ENCODE data around the gene CHDH.

DNA sequence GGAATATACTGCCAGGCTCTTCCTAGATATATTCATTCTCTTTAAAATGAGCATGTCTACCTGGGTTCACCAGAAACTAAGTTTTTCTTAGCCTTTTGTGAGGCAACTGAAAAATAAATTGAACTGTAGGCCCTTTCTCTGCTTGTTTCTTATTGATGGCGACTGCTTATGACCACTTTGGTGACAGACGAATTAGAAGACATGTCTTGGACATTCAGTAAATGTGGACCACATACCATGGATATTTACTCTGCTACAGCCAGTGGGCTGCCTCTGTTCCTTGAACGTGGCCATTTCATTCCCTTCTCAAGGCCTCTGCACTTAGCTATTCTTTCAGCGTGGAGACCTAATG lies 46.0 kb upstream of the CHDH start:
- TF ChIP-seq, protein P1, sequence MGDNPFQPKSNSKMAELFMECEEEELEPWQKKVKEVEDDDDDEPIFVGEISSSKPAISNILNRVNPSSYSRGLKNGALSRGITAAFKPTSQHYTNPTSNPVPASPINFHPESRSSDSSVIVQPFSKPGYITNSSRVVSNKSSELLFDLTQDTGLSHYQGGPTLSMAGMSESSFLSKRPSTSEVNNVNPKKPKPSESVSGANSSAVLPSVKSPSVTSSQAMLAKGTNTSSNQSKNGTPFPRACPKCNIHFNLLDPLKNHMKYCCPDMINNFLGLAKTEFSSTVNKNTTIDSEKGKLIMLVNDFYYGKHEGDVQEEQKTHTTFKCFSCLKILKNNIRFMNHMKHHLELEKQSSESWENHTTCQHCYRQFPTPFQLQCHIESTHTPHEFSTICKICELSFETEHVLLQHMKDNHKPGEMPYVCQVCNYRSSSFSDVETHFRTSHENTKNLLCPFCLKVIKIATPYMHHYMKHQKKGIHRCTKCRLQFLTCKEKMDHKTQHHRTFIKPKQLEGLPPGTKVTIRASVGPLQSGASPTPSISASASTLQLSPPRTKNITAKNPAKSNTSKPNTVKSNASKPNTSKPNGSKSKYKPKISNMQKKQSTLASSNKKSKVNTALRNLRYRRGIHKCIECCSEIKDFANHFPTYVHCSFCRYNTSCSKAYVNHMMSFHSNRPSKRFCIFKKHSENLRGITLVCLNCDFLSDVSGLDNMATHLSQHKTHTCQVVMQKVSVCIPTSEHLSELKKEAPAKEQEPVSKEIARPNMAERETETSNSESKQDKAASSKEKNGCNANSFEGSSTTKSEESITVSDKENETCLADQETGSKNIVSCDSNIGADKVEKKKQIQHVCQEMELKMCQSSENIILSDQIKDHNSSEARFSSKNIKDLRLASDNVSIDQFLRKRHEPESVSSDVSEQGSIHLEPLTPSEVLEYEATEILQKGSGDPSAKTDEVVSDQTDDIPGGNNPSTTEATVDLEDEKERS (tag by site-specific recombination; IDR thresholded peaks at IDR 0.05), result no peak
- TF ChIP-seq ZNF544 (tag by site-specific recombination; IDR thresholded peaks at IDR 0.05), result no peak
- TF ChIP-seq ZNF132 (tag by site-specific recombination; IDR thresholded peaks at IDR 0.05; ENCODE audit: borderline replicate concordance), result no peak
- TF ChIP-seq, protein P2, sequence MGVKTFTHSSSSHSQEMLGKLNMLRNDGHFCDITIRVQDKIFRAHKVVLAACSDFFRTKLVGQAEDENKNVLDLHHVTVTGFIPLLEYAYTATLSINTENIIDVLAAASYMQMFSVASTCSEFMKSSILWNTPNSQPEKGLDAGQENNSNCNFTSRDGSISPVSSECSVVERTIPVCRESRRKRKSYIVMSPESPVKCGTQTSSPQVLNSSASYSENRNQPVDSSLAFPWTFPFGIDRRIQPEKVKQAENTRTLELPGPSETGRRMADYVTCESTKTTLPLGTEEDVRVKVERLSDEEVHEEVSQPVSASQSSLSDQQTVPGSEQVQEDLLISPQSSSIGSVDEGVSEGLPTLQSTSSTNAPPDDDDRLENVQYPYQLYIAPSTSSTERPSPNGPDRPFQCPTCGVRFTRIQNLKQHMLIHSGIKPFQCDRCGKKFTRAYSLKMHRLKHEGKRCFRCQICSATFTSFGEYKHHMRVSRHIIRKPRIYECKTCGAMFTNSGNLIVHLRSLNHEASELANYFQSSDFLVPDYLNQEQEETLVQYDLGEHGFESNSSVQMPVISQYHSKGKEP (tag by site-specific recombination; IDR thresholded peaks at IDR 0.05), result no peak
- TF ChIP-seq, protein P3, sequence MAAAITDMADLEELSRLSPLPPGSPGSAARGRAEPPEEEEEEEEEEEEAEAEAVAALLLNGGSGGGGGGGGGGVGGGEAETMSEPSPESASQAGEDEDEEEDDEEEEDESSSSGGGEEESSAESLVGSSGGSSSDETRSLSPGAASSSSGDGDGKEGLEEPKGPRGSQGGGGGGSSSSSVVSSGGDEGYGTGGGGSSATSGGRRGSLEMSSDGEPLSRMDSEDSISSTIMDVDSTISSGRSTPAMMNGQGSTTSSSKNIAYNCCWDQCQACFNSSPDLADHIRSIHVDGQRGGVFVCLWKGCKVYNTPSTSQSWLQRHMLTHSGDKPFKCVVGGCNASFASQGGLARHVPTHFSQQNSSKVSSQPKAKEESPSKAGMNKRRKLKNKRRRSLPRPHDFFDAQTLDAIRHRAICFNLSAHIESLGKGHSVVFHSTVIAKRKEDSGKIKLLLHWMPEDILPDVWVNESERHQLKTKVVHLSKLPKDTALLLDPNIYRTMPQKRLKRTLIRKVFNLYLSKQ (tag by site-specific recombination; IDR thresholded peaks at IDR 0.05; ENCODE audit: borderline replicate concordance), result no peak

Measured in HEK293 (cell line).